Transverse colon (tissue), 4 donors: Measurements from ENCODE around the gene MAFB. TPM values are rescaled to one million over a fixed set of nuclear protein-coding genes. Genes with fewer than 3 reads are reported as not detected.

Source experiments
- DNase-seq: peaks from one replicate; pipeline ENCODE4 v3.0.0-alpha.2; 2019
- H3K27ac ChIP-seq, 4 donors: fragments of 200-600 bp; sonication (generic); 2 replicates each; pipeline ENCODE4 v1.5.1; 2016 to 2018; ENCODE audit warnings: inconsistent platforms in 4 of 4
- H3K27me3 ChIP-seq: fragments of 200-600 bp; sonication (generic); 2 replicates; pipeline ENCODE4 v1.5.1; 2017; ENCODE audit warnings: inconsistent platforms
- H3K36me3 ChIP-seq, 4 donors: fragments of 200-600 bp; sonication (generic); 2 replicates each; pipeline ENCODE4 v1.5.1; 2017 to 2019; ENCODE audit warnings: inconsistent platforms in 4 of 4
- H3K4me1 ChIP-seq, 4 donors: fragments of 200-600 bp; sonication (generic); 2 replicates each; pipeline ENCODE4 v1.5.1; 2017 to 2020; ENCODE audit warnings: inconsistent platforms in 4 of 4
- H3K4me3 ChIP-seq, 4 donors: fragments of 200-600 bp; sonication (generic); 1 replicate in 1 of 4; 2 replicates in 3 of 4; pipeline versions ENCODE4 v1.5.1 to v1.6.1; 2017 to 2019; ENCODE audit warnings: inconsistent platforms in 4 of 4
- H3K9me3 ChIP-seq, 2 donors: fragments of 200-600 bp; sonication (generic); 2 replicates each; pipeline ENCODE4 v1.5.1; 2017 to 2019; ENCODE audit warnings: inconsistent platforms in 2 of 2
- CTCF ChIP-seq, 5 experiments: fragments of 200-600 bp in 3 of 5; fragments of 450-650 bp in 2 of 5; sonication (generic) in 3 of 5; IDR thresholded peaks; 1 replicate in 2 of 5; 2 replicates in 3 of 5; pipeline ENCODE4 v1.5.1; 2016 to 2017; ENCODE audit warnings: antibody characterized with exemption in 5 of 5, inconsistent platforms in 3 of 5, mild to moderate bottlenecking in 2 of 5, moderate library complexity in 1 of 5
- EP300 ChIP-seq: sonication (generic); formaldehyde crosslinking; IDR thresholded peaks from one replicate; pipeline ENCODE4 v1.6.1; 2017; ENCODE audit warnings: antibody characterized with exemption, low read depth
- POLR2A ChIP-seq: fragments of 450-650 bp; IDR thresholded peaks from one replicate; pipeline ENCODE4 v1.6.1; 2016; ENCODE audit warnings: antibody characterized with exemption, mild to moderate bottlenecking, moderate library complexity
- POLR2AphosphoS5 ChIP-seq, 3 donors: sonication (generic); formaldehyde crosslinking; IDR thresholded peaks; one replicate each; pipeline ENCODE4 v1.6.1; 2016; ENCODE audit warnings: antibody characterized with exemption in 3 of 3
- WGBS, 2 donors: methylation state at CpG; one replicate each; pipeline ENCODE4 v1.1.5; 2018; ENCODE audit warnings: low coverage in 1 of 2; 5-methylcytosine and 5-hydroxymethylcytosine counted together
- in situ Hi-C, 4 donors: fragments of 200-750 bp; cut with MboI; loops; one replicate each; pipeline versions ENCODE4 v1.15.0 to v1.15.1; 2017; ENCODE audit warnings: low sequenced_read_pairs in 3 of 4, low pct_ligation_motif_present in 1 of 4, low pct_unique_long_range_greater_than_20kb in 1 of 4
- intact Hi-C: fragments of 100-400 bp; cut with DNase I; formaldehyde crosslinking; loops from one replicate; pipeline ENCODE4 v1.15.1; 2023; ENCODE audit warnings: low total_unique reads
- total RNA-seq, 4 donors: library from RNA; depleted of rRNA; stranded (reverse); fragments of >200 nt; gene quantifications; one replicate each; pipeline ENCODE4 v1.1.0, GENCODE V29; 2016

The MAFB gene
- total RNA-seq, 4 donors from 2014 or later, result 12.2 to 74.4 (median 22.7) TPM

DNA sequence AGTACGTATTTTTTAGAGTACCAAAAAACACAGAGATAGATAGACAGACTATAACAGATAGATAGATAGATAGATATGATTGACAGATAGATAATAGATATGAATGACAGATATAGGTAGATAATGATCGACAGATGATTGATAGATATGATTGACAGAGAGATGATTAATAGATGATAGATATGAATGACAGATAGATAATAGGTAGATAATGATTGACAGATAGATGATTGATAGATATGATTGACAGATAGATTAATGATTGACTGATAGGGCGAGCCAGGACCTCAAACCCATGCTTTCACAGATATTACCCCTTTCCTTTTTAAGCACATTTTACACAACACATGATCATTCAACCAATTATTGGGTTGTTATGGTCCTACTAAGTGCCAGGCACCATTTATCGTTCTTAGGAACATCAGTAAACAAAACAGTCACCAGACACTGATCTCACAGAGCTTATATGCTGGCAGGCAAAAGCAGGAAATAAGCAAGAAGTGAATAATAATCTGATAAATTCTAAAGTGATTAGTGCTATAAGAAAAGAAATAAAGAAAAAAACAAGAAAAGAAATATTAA, 11.6 kb downstream of the MAFB start:
- no peak overlapping the region for H3K27ac ChIP-seq
- peaks cover 34% of the 10 kb centered on the region for H3K27me3 ChIP-seq
- no peak overlapping the region for H3K4me3 ChIP-seq
- H3K4me1 ChIP-seq, result peaks cover 0 to 3% (median 0%) of the 10 kb centered on the region in 4 donors
- in situ Hi-C loops, result loop anchor here in 3 of 4 donors (25.0 kb wide), 1 partner anchor 790 kb away; no protein-coding TSS in a partner anchor
- intact Hi-C loops, result no loop called here
- no peaks in the 10 kb centered on the region for H3K9me3 ChIP-seq
- 58 to 73% methylated on average over 4 of the region's 4 CpGs for WGBS, 2 donors
- DNase-seq, result no peak
- no peaks in the 10 kb centered on the region for H3K36me3 ChIP-seq
- TF ChIP-seq CTCF (IDR thresholded peaks at IDR 0.05) (no peak), POLR2AphosphoS5 (IDR thresholded peaks at IDR 0.05) (no peak), EP300 (no peak), POLR2A (no peak)

GRCh38 chr20:40676491-40677269, 12.4 kb downstream of the MAFB start:
- intact Hi-C loops, result no loop called here
- Histone ChIP-seq H3K36me3 (no peaks in the 10 kb centered on the region), H3K27ac (peak overlapping the region in 2 of 4 donors; percentile 29 to 36), H3K4me3 (no peak overlapping the region), H3K27me3 (peaks cover 26% of the 10 kb centered on the region), H3K9me3 (no peaks in the 10 kb centered on the region), H3K4me1 (no peaks in the 10 kb centered on the region)
- TF ChIP-seq EP300 (no peak), CTCF (IDR thresholded peaks at IDR 0.05) (no peak), POLR2AphosphoS5 (IDR thresholded peaks at IDR 0.05) (no peak), POLR2A (no peak)
- in situ Hi-C loops, result loop anchor here in 3 of 4 donors (25.0 kb wide), 1 partner anchor 789 kb away; no protein-coding TSS in a partner anchor
- no peak for DNase-seq
- 39 to 54% methylated on average over 7 of the region's 7 CpGs for WGBS, 2 donors

DNA sequence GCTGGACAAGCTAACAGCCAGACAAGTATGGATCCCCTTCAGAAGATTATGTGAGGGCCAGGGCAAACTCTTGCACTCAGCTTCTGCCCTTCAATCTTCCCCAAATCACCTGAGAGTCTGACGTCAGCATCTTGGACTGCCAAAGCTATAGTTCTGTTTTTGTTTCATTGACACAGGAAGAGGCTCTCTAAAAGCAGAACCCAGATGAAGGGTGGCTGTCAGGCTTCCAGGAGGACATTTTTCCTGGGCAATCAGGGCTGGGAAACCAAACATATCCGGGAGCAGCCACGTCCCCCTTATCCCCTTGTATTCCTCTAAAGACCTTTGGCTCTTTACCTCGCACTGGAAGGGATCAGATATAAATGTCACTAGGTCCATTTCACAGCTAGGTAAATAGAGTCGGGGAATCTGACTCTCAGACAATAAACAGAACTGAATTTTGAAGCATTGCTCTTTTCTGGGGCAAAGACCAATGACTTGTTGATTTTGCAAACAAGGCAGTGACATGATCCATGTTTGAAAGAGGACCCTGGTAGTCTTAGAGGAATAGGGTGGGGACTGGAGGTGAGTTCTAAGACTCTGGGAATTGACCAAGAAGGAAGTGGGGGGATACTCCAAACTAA, 13.3 kb downstream of the MAFB start:
- Histone ChIP-seq H3K9me3 (no peaks in the 10 kb centered on the region), H3K36me3 (no peaks in the 10 kb centered on the region), H3K27ac (peak overlapping the region in 1 of 4 donors; percentile 36), H3K27me3 (peaks cover 18% of the 10 kb centered on the region), H3K4me1 (no peaks in the 10 kb centered on the region), H3K4me3 (no peak overlapping the region)
- WGBS, 2 donors, result 37% methylated on average over 5 of the region's 5 CpGs; no CpG with 5 or more reads in 1 of the 2 donors
- intact Hi-C loops, result no loop called here
- in situ Hi-C loops, result loop anchor here in 3 of 4 donors (25.0 kb wide), 1 partner anchor 788 kb away; no protein-coding TSS in a partner anchor
- TF ChIP-seq POLR2AphosphoS5 (IDR thresholded peaks at IDR 0.05), result no peak
- TF ChIP-seq CTCF (IDR thresholded peaks at IDR 0.05), result no peak
- TF ChIP-seq EP300, result no peak
- no peak for TF ChIP-seq POLR2A
- DNase-seq, result no peak

DNA sequence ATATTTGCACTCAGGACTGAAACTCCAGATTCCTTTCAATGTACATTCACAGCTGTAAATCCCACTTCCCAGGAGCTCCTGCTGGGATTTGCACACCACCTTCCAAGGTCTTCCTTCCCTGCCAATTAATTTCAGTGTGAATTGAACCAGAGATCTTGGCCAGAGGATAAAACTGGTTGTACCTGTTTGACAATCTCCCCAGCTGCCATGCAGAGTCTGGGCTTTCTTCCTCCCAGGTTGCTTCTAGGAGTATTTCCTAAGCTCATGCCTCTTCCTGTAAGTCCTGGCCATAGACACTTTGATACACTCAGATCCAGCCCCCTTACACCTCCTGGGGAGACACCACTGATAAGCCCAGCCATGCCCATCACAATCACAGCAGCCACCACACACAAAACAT, 15.6 kb downstream of the MAFB start:
- DNase-seq, result no peak
- Histone ChIP-seq H3K4me3 (no peak overlapping the region), H3K9me3 (no peaks in the 10 kb centered on the region), H3K27ac (no peak overlapping the region), H3K36me3 (no peaks in the 10 kb centered on the region), H3K4me1 (no peaks in the 10 kb centered on the region), H3K27me3 (peaks cover 15% of the 10 kb centered on the region)
- intact Hi-C loops (no loop called here), in situ Hi-C loops (no loop called here)
- TF ChIP-seq POLR2AphosphoS5 (IDR thresholded peaks at IDR 0.05), result no peak
